Neural cell (in vitro differentiated cells): ENCODE measurements around the gene NXNL1. TPM values are rescaled to one million over a fixed set of nuclear protein-coding genes. Genes with fewer than 3 reads are reported as not detected.

Experiments used
- H2AFZ ChIP-seq: fragments of 200-600, 300-800 bp; sonication (generic), shearing (Covaris generic); 2 replicates; pipeline ENCODE4 v1.6.0; 2014; ENCODE audit warnings: low read depth, mild to moderate bottlenecking, antibody characterized with exemption, low read length, moderate library complexity
- H3F3A ChIP-seq: fragments of 200-600 bp; shearing (Covaris generic); 2 replicates; pipeline ENCODE4 v1.6.1; 2016; ENCODE audit warnings: mild to moderate bottlenecking, moderate library complexity, mixed read lengths, antibody characterized with exemption, low read length; ENCODE audit not compliant: insufficient read depth, poor library complexity, severe bottlenecking
- H3K27ac ChIP-seq: fragments of 200-600, 300-800 bp; sonication (generic), shearing (Covaris generic); 2 replicates; pipeline ENCODE4 v1.5.1; 2014; ENCODE audit warnings: mild to moderate bottlenecking, low read length, moderate library complexity
- H3K27me3 ChIP-seq: fragments of 300-800, 200-600 bp; sonication (generic), shearing (Covaris generic); 2 replicates; pipeline ENCODE4 v1.6.0; 2014; ENCODE audit warnings: mild to moderate bottlenecking, low read depth, low read length, moderate library complexity; ENCODE audit not compliant: insufficient read depth
- H3K36me3 ChIP-seq: fragments of 300-800, 200-600 bp; sonication (generic), shearing (Covaris generic); 2 replicates; pipeline ENCODE4 v1.5.1; 2014; ENCODE audit warnings: mild to moderate bottlenecking, antibody characterized with exemption, low read length, moderate library complexity; ENCODE audit not compliant: insufficient read depth
- H3K4me2 ChIP-seq: fragments of 300-800, 200-600 bp; sonication (generic), shearing (Covaris generic); 2 replicates; pipeline ENCODE4 v1.6.0; 2014; ENCODE audit warnings: mild to moderate bottlenecking, low read length
- H3K4me3 ChIP-seq: fragments of 300-800, 200-600 bp; sonication (generic), shearing (Covaris generic); 2 replicates; pipeline ENCODE4 v1.5.1; 2014; ENCODE audit warnings: mild to moderate bottlenecking, low read length, moderate library complexity
- H3K79me2 ChIP-seq: fragments of 200-600 bp; shearing (Covaris generic); replicated peaks from 2 replicates; pipeline ENCODE4 v1.6.0; 2014; ENCODE audit warnings: mild to moderate bottlenecking, low read length, moderate library complexity; ENCODE audit not compliant: insufficient read depth
- H3K9ac ChIP-seq: fragments of 300-800, 200-600 bp; sonication (generic), shearing (Covaris generic); 2 replicates; pipeline ENCODE4 v1.6.1; 2016; ENCODE audit warnings: mild to moderate bottlenecking, low read length, mixed read lengths
- H3K9me2 ChIP-seq: fragments of 200-600 bp; shearing (Covaris generic); 2 replicates; pipeline ENCODE4 v1.6.1; 2016; ENCODE audit warnings: mild to moderate bottlenecking, low read length, mixed read lengths; ENCODE audit not compliant: insufficient read depth
- H3K9me3 ChIP-seq: fragments of 200-600, 300-800 bp; sonication (generic), shearing (Covaris generic); 2 replicates; pipeline ENCODE4 v1.6.1; 2016; ENCODE audit warnings: mild to moderate bottlenecking, mixed run types, low read length, moderate library complexity, mixed read lengths
- H4K20me1 ChIP-seq: fragments of 200-600 bp; shearing (Covaris generic); 2 replicates; pipeline ENCODE4 v1.6.1; 2016; ENCODE audit warnings: mild to moderate bottlenecking, mixed run types; ENCODE audit not compliant: insufficient read depth
- EP300 ChIP-seq: fragments of 450-650 bp; conservative IDR thresholded peaks from 2 replicates; pipeline ENCODE4 v1.6.1; 2014; ENCODE audit warnings: antibody characterized with exemption, mild to moderate bottlenecking, moderate library complexity; ENCODE audit not compliant: poor library complexity, severe bottlenecking
- EZH2 ChIP-seq: fragments of 200-600, 300-800 bp; shearing (Covaris generic), sonication (generic); IDR thresholded peaks from 2 replicates; pipeline ENCODE4 v1.6.1; 2014; ENCODE audit warnings: antibody characterized with exemption, low read length, borderline replicate concordance, mild to moderate bottlenecking; ENCODE audit not compliant: insufficient read depth, poor library complexity, severe bottlenecking
- MXI1 ChIP-seq: fragments of 450-650 bp; conservative IDR thresholded peaks from 2 replicates; pipeline ENCODE4 v1.6.1; 2014; ENCODE audit warnings: antibody characterized with exemption, mild to moderate bottlenecking; ENCODE audit not compliant: poor library complexity, severe bottlenecking
- POLR2AphosphoS5 ChIP-seq: IDR thresholded peaks from 2 replicates; pipeline ENCODE4 v1.6.1; 2012
- RAD21 ChIP-seq: fragments of 450-650 bp; conservative IDR thresholded peaks from 2 replicates; pipeline ENCODE4 v1.6.1; 2014; ENCODE audit warnings: antibody characterized with exemption, mild to moderate bottlenecking, moderate library complexity
- SMC3 ChIP-seq: fragments of 450-650 bp; conservative IDR thresholded peaks from 2 replicates; pipeline ENCODE4 v1.6.1; 2014; ENCODE audit warnings: antibody characterized with exemption, mild to moderate bottlenecking, moderate library complexity; ENCODE audit not compliant: poor library complexity
- TAF1 ChIP-seq: IDR thresholded peaks from 2 replicates; pipeline ENCODE4 v1.6.1; 2012; ENCODE audit warnings: low read depth
- polyA plus RNA-seq: library from polyadenylated mRNA; depleted of rRNA; stranded (reverse); fragments of >200 nt; gene quantifications from 2 replicates; pipeline ENCODE4 v1.2.3, GENCODE V29; 2014
- TF ChIP-seq, protein P1 (sequence below): fragments of 450-650 bp; IDR thresholded peaks from 2 replicates; pipeline ENCODE4 v1.5.1; 2014; ENCODE audit warnings: antibody characterized with exemption, mild to moderate bottlenecking, moderate library complexity; ENCODE audit not compliant: poor library complexity, severe bottlenecking
- TF ChIP-seq, protein P2 (sequence below): IDR thresholded peaks from 2 replicates; pipeline ENCODE4 v1.6.1; 2012; ENCODE audit warnings: borderline replicate concordance

NXNL1 gene
- polyA plus RNA-seq, 1 donor from 2014 or later = not detected

DNA sequence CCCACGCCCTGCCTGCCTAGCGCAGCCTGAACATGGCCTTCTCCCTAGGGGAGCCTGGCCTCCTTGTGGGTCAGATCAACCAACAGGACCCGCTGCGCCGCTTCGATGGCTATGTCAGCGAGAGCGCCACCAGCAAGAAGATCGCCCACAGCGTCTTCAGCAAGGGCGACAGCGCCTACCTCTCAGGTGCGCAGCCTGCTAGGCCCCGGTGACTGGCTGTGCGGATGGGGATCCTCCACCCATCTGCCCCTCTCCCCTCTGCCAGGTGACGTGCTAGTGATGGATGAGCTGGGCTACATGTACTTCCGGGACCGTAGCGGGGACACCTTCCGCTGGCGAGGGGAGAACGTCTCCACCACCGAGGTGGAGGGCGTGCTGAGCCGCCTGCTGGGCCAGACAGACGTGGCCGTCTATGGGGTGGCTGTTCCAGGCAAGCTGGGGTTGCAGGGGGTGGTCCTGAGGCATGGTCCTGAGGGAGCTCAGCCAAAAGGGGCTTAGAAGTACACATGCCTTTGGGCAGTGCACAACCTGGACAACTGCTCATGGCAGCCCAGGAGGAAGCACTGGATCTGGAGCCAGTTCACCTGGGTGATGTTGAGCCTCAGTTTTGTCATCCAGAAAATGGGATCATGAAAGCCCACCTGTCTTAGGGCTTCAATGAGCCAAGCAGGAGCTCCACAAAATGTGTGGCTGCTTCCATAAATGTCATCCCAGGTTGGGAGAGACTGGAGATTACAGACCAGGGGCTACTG lies 39.9 kb upstream of the NXNL1 start:
- Histone ChIP-seq H3K9me3 (no peaks in the 10 kb centered on the region), H3K4me2 (no peak overlapping the region), H3K4me3 (no peak overlapping the region), H3K27ac (no peak overlapping the region), H2AFZ (no peak overlapping the region), H3K27me3 (no peaks in the 10 kb centered on the region), H3K9me2 (no peaks in the 10 kb centered on the region), H3K36me3 (no peaks in the 10 kb centered on the region), H3K9ac (no peak overlapping the region), H4K20me1 (no peaks in the 10 kb centered on the region), H3K79me2 (no peaks in the 10 kb centered on the region), H3F3A (no peaks in the 10 kb centered on the region)
- TF ChIP-seq MXI1 (no peak), EZH2 (no peak), TAF1 (no peak), RAD21 (no peak), EP300 (no peak), SMC3 (no peak), POLR2AphosphoS5 (no peak)
- TF ChIP-seq, protein P1, sequence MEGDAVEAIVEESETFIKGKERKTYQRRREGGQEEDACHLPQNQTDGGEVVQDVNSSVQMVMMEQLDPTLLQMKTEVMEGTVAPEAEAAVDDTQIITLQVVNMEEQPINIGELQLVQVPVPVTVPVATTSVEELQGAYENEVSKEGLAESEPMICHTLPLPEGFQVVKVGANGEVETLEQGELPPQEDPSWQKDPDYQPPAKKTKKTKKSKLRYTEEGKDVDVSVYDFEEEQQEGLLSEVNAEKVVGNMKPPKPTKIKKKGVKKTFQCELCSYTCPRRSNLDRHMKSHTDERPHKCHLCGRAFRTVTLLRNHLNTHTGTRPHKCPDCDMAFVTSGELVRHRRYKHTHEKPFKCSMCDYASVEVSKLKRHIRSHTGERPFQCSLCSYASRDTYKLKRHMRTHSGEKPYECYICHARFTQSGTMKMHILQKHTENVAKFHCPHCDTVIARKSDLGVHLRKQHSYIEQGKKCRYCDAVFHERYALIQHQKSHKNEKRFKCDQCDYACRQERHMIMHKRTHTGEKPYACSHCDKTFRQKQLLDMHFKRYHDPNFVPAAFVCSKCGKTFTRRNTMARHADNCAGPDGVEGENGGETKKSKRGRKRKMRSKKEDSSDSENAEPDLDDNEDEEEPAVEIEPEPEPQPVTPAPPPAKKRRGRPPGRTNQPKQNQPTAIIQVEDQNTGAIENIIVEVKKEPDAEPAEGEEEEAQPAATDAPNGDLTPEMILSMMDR = no peak
- TF ChIP-seq, protein P2, sequence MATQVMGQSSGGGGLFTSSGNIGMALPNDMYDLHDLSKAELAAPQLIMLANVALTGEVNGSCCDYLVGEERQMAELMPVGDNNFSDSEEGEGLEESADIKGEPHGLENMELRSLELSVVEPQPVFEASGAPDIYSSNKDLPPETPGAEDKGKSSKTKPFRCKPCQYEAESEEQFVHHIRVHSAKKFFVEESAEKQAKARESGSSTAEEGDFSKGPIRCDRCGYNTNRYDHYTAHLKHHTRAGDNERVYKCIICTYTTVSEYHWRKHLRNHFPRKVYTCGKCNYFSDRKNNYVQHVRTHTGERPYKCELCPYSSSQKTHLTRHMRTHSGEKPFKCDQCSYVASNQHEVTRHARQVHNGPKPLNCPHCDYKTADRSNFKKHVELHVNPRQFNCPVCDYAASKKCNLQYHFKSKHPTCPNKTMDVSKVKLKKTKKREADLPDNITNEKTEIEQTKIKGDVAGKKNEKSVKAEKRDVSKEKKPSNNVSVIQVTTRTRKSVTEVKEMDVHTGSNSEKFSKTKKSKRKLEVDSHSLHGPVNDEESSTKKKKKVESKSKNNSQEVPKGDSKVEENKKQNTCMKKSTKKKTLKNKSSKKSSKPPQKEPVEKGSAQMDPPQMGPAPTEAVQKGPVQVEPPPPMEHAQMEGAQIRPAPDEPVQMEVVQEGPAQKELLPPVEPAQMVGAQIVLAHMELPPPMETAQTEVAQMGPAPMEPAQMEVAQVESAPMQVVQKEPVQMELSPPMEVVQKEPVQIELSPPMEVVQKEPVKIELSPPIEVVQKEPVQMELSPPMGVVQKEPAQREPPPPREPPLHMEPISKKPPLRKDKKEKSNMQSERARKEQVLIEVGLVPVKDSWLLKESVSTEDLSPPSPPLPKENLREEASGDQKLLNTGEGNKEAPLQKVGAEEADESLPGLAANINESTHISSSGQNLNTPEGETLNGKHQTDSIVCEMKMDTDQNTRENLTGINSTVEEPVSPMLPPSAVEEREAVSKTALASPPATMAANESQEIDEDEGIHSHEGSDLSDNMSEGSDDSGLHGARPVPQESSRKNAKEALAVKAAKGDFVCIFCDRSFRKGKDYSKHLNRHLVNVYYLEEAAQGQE = no peak

DNA sequence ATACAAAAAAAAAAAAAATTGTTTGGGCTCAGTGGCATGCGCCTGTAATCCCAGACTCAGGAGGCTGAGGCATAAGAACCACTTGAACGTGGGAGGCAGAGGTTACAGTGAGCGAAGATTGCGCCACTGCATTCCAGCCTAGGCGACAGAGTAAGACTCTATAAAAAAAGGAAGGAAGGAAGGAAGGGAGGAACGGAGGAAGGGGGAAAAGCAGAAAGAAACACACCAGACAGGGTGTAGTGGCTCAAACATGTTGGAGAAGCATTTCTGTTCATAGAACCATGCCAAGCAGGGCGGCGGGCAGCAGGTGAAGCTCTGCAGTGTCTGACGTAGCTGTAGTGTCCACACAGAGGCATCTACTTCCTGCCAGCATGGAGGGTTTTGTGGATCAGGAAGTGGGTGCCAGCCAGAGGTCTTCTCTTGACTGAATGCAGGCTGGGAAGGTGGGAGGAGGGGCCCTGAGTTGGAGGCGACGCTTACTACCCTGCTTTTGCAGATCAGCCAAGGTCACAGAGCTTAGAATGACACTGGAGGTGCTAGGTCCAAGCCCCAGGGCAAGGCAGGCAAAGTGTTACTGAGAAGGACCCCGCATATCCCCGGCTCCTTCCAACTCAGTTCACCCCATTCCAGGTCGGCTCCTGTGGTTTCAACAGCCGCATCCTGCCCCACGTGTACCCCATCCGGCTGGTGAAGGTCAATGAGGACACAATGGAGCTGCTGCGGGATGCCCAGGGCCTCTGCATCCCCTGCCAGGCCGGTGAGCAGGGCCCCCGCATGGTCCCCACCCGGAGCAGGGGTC lies 39.1 kb upstream of the NXNL1 start:
- Histone ChIP-seq H3K9me3 (no peaks in the 10 kb centered on the region), H2AFZ (no peak overlapping the region), H3F3A (no peaks in the 10 kb centered on the region), H3K9ac (no peak overlapping the region), H3K9me2 (no peaks in the 10 kb centered on the region), H3K79me2 (no peaks in the 10 kb centered on the region), H3K27me3 (no peaks in the 10 kb centered on the region), H3K27ac (no peak overlapping the region), H4K20me1 (no peaks in the 10 kb centered on the region), H3K4me2 (no peak overlapping the region), H3K4me3 (no peak overlapping the region), H3K36me3 (no peaks in the 10 kb centered on the region)
- no peak for TF ChIP-seq POLR2AphosphoS5
- TF ChIP-seq RAD21 = no peak
- TF ChIP-seq SMC3 = no peak
- TF ChIP-seq EZH2 = no peak
- TF ChIP-seq, protein P1 = no peak
- TF ChIP-seq EP300 = no peak
- TF ChIP-seq, protein P2 = no peak
- no peak for TF ChIP-seq MXI1
